ENCODE results near the gene EFCAB11. TPM values are rescaled to one million over a fixed set of nuclear protein-coding genes. Genes with fewer than 3 reads are reported as not detected.

The EFCAB11 gene, protein sequence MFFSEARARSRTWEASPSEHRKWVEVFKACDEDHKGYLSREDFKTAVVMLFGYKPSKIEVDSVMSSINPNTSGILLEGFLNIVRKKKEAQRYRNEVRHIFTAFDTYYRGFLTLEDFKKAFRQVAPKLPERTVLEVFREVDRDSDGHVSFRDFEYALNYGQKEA
- 1 to 10 TPM; 4.4 to 8.5 (median 6.7) TPM for total RNA-seq

DNA sequence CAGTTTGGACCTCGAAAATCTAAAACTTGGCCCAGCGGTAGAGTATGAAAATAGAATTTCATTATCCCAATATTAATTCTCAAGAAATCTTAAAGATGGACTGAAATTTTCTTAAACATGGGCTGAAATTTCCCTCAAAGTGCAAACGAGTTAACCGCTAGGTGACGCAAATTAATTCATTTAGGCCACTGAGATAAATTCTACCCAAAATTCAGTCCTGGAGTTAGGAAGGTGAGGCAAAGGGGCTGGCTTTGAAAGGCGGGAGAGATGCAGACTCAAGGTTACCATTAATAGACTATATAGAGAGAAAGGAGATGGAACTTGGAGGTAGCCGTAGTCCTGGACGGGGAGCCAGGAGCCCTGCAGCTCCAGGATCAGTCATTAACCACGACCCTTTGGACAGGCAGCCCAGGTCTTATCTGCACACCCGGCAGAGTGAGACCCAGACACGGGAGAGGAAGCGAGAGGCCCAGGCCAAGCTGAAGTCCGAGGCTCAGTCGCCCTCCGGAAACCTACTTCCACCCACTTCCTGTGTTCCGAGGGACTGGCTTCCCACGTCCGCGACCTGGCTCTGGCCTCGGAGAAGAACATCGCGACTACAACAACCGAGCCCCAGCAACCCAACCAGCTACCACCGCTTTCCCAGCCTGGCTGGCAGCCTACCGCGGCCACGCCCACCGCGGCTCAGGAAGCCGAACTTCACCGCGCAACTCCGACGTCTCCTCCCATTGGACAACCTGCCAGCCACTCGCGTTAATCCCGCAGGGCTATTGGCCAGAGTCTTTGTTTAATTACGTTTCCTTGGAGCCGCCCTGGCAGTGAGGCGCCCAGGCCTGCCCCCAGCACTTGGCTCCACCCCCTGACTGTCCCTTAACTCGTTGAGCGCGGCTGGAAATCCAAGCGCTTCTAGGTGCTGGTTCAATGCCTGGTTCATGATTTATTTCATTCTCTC, at the start of gene EFCAB11:
Gene EFCAB11 (minus strand): TSS at position 661 of the 952 bp plus-strand sequence. CDS start 70 bp downstream, at position 591.
- TF ChIP-seq, protein P1, sequence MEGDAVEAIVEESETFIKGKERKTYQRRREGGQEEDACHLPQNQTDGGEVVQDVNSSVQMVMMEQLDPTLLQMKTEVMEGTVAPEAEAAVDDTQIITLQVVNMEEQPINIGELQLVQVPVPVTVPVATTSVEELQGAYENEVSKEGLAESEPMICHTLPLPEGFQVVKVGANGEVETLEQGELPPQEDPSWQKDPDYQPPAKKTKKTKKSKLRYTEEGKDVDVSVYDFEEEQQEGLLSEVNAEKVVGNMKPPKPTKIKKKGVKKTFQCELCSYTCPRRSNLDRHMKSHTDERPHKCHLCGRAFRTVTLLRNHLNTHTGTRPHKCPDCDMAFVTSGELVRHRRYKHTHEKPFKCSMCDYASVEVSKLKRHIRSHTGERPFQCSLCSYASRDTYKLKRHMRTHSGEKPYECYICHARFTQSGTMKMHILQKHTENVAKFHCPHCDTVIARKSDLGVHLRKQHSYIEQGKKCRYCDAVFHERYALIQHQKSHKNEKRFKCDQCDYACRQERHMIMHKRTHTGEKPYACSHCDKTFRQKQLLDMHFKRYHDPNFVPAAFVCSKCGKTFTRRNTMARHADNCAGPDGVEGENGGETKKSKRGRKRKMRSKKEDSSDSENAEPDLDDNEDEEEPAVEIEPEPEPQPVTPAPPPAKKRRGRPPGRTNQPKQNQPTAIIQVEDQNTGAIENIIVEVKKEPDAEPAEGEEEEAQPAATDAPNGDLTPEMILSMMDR (IDR thresholded peaks at IDR 0.05; ENCODE audit: low read depth): no peak

DNA sequence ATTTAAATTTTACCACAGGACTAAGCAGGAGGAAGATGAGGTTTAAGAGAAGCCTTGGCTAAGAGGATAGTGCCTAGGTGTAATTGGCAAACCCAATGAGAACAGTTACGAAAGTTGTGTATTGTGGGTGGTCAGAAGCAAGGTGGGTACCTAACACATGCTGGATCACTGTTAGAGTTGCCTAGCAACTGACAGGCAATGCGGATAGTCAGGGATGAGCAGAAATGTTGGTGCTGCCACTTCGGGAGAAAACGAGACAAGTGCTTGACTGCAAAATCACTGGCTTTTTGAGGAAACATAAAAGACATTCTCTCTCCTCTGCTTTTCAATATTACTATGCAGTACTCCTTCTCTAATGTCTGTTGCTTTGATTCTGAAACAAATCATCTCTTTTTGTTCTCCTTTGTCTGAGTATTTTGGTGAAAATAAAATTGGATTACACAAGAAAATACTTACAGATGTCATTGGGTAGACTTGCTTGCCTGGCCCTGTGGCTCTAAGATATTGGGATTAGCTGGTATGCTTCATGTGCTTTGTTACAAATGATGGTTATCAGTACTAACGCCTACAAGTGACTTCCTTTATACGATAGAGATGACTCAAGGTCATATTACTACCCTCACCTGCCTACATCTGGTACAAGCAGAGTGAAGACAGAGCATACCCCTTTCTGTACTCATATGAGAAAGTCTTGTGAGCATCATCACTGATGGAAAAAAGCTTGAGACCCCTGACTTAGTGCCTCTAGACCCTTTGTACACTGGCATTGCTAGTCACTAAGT, 49.2 kb upstream of the EFCAB11 start:
- TF ChIP-seq, protein P1 (IDR thresholded peaks at IDR 0.05; ENCODE audit: low read depth): no peak

DNA sequence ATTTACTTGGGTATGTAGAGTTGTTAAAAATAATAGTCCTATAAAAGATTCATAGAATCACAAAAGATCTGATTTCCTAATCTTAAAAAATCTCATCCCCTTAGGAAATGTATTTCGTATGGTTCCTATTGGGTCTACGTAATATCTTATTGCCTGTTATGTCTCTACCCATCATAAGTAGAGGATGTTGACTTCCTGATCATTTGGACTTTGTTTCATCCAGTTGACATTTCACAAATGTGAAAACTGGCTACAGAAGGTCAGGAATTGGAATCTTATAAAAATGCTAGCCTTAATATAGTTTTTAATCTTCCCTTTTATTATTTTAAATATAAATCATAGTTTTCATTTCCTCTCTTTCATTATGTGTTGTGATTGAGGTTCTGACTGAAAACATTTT, 46.4 kb upstream of the EFCAB11 start:
- TF ChIP-seq, protein P1 (IDR thresholded peaks at IDR 0.05; ENCODE audit: low read depth): no peak

DNA sequence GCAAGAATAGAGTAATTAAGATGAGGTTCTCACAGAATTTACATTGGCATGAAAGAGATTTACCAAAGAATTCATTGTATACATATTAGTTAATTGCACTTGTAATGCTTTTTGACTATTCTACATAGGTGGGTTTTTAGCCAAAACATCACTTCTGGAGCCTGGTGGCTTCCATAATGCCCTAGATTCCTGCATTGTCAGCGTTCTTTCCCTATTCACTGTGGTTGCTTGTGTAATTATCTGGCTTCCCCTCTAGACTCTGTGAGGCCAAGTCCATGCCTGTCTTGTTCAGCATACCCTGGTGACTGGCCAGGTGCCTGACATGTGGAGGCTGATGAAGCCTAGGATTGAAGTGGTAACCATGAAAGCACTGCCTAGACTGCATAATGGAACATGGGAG, 42.4 kb upstream of the EFCAB11 start:
- TF ChIP-seq, protein P1 (IDR thresholded peaks at IDR 0.05; ENCODE audit: low read depth): no peak

DNA sequence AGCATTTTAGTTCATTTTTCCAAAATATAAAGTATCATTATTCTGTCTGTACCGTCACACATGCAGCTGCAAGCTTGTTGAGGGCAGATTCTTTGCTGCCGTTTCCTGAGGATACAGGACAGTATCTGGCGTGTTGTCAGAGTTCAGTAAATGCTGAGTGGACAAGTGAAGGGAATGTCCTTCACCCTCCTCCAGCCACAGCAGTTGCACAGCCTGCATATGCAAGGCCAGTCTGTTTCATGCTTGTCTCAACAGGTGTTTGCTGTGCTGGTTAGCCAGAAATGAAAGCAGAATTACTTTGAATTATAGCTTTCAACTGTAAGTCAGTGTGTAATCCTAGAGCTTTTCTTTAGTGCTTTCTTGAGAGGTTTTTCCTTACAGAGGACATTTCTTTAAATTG, 37.7 kb upstream of the EFCAB11 start:
- TF ChIP-seq, protein P1 (IDR thresholded peaks at IDR 0.05; ENCODE audit: low read depth): no peak

DNA sequence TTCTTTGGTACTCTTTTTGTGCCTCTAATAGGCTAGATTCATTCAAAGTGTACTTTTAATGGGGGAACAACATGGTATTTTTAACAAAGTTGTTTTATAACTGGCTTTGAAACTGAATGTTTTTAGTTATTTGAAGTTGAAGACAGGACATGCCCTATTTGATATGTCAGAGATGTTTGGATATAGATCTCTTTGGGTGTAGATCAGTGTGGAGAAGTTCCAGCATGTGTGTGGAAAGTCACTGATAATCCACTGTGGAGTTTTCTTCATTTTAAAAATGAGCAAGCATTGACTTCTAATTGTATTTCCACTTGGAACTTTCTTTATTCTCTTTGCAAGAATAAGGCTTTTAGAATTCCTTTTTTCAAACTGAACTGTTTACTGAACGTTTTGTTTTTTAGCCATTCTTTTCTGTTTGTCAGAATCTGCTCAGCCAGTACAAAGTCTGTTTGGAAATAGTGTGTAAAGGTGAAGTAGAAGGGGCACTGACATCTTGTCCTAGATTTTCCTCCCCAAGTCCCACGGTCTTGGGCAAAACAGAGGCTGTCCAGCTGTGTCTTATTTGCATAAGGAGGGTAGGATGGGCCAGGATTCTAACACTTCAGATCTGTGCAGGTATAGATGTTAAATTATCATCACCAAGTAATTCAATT, 36.2 kb upstream of the EFCAB11 start:
- TF ChIP-seq, protein P1 (IDR thresholded peaks at IDR 0.05; ENCODE audit: low read depth): no peak
